ENCODE measurements around the gene SMIM24.
"Not testable (repeated sequence)": the region's sequence is repeated elsewhere in the genome, so short reads cannot be mapped to it uniquely, and the experiment has no call there.

The SMIM24 gene

DNA sequence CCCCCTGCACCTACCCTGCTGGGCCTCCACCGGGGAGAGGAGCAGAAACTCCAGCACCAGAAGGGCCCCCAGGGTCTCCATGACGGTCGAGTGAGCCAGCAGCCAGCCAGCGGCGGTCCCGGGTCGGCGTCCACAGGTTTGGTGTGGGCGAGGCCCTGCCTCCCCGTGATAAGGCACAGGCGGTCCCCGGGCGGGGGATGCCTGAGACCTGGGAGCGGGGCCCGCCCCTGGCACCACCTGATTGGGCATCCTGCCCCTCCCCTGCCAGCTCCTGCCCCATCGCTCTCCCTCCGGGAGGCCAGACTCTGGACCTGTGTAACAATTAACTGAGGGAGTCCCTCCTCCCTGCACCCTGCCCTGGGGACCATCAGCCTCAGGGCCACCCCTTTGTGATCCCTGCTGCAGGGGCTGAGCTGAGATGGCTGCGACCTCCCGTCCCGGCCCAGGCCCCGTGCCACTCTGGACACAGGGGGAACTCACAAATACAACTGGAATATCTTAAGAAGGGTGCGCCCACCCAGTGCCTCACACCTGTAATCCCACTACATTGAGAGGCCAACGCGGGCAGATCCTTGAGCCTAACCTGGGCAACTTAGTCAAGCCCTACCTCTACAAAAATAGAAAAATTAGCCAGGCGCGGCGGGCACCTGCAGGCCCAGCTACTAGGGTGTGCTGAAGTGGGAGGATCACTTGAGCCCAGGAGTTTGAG, at the start of gene SMIM24:
TSS of gene SMIM24 (minus strand) at position 143 of the 709 bp plus-strand sequence. CDS start at position 81, 62 bp downstream.
- no peak for DNase-seq

DNA sequence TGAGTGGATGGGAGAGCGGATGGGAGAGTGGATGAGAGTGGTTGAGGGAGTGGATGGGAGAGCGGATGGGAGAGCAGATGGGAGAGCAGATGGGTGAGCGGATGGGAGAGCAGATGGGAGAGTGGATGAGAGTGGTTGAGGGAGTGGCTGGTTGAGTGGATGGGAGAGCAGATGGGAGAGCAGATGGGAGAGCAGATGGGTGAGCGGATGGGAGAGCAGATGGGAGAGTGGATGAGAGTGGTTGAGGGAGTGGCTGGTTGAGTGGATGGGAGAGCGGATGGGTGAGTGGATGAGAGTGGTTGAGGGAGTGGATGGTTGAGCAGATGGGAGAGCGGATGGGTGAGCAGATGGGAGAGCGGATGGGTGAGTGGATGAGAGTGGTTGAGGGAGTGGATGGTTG, 49.0 kb upstream of the SMIM24 start:
- DNase-seq = not testable (repeated sequence)

DNA sequence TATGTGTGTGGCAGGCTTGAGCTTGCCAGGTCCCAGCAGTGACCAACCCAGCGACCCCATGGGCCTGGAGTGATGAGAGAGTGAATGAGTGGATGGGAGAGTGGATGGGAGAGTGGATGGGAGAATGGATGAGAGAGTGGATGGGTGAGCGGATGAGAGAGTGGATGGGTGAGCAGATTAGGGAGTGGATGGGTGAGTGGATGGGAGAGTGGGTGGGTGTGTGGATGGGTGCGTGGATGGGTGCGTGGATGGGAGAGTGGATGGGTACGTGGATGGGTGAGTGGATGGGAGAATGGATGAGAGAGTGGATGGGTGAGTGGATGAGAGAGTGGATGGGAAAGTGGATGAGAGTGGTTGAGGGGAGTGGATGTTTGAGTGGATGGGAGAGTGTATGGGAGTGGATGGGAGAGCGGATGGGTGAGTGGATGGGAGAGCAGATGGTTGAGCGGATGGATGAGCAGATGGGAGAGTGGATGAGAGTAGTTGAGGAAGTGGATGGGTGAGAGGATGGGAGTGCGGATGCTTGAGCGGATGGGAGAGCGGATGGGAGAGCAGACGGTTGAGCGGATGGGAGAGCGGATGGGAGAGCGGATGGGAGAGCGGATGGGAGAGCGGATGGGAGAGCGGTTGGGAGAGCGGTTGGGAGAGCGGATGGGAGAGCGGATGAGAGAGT, 48.4 kb upstream of the SMIM24 start:
- DNase-seq = no peak

DNA sequence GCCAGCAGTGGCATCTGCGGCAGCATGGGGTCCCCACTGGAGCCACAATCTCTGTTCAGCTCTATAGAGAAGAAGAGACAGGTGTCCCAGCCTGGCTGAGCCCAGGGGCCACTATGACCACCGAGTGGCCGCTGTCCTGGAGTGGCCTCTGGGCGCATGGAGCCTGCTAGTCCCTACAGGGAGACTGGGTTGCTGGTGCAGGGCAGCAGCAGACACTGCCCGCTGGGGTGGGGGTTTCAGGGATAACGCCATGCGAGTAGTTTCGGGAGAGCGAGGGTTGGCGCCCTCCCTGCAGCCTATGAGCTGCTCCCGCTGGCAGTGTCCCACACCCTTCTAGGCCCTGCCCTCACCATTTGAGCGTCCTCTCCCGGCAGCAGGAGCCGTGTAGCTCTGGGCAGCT, 47.8 kb upstream of the SMIM24 start:
- DNase-seq = no peak

DNA sequence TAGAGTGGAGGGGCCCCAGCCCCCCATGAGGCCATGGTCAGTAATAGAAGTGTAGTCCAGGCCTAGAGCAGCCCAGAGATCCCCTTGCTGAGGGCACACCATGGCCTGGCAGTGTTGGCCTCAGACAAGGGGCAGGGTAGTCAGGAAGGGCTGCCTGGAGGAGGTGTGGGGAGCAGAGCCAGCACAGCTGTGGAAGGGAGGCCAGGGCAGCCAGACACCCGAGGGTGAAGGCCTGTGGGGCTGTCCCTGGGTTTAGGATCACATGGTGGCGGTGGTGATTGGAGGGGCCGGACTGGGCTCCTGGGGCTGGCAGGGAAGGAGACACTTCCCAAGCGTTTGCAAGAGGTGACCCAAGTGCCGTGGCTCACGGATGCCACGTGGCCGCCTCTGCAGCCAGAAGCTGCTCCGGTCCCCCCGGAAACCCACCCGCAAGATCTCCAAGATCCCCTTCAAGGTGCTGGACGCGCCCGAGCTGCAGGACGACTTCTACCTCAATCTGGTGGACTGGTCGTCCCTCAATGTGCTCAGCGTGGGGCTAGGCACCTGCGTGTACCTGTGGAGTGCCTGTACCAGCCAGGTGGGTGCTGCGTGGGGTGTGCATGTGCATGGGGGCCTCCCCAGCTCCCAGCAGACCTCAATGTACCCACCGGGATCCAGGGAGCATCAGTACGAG, 47.0 kb upstream of the SMIM24 start:
- DNase-seq = no peak

DNA sequence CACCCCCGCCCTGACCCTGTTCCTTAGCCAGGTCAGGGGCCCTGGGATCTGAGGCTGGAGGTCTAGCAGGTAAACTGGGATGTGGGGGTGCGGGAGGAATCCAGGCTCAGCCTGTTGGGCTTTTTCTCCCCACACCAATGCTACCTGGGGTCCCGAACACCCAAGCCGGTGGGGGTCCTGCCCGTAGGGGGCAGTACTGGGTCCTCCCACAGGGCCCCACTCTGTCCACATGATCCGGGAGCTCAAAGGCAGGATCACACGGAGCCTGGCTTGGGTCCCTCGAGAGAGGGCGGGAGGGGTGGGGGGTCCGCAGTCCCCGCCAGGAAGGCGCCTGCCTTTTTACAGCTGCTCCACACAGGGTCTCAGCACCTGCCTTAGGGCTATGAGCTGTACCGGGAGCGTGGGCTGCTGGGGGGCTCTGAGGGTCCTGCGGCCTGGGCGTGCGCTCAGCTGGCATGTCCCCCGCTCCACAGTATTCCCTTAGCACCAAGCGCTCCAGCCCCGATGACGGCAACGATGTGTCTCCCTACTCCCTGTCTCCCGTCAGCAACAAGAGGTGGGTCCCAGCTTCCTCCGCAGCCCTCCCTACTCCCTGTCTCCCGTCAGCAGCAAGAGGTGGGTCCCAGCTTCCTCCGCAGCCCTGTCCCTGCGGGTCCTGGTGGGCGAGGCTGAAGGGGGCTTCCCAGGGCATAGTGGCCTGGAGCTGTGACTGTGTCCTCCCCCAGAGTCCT, 46.3 kb upstream of the SMIM24 start:
- no peak for DNase-seq

DNA sequence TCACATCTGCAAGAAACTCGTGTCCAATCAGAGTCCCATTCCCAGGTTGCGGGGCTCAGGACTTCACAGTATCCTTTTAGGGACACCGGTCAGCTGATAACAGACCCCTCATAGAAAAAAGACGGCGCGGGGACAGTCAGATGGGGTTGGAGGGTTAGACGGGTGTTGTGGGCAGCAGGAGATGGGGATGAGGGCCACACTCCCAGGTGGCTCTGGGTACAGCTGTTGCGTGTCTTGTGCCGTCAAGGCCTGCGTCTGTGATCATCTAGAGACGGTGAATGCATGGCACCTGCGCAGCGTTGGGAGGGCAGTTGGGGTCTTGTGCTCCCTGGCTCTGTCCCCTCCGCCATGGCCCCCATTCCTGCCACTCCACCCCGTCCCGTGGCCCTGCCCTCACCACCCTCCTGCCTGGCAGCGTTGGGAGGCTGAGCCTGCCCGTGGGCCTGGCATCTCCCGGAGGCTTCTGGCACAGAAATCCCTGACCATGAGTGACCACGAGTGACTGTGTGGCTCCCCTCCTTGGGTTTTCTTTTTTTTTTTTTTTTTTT, 44.7 kb upstream of the SMIM24 start:
- no peak for DNase-seq

DNA sequence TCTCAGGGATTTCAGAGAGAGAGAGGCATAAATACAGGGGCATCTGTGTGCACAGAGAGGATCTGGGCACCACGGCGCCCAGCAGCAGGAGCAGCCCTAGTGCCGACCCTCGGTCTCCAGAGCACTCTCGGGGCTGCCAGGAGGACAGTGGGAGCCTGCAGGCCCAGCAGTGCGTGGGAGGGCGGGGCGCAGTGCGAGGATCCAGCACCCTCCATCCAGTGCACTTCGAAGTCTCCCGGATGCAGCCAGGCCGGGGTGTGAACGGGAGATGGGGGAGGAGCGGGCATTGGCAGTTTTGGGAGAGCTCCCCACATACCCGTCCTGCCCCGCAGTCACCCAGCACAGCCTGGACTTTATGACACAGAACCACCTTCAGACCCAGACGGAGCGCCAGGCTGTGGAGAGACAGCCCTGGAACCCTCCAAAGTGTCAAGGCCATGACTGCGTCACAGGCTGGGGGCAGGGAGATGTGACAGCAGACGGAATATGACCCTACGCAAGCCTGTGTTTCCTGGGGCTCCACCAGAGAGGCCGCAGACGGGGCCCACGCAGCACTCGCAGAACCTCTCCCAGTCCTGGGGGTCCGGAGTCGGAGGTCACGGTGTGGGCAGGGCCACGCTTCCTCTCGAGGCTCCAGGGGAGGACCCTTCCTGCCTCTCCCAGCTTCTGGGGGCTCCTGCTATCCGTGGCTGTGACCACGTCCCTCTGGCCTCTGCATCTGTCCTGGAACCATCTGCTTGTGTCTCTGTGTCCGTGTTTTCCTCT, 43.9 kb upstream of the SMIM24 start:
- no peak for DNase-seq

DNA sequence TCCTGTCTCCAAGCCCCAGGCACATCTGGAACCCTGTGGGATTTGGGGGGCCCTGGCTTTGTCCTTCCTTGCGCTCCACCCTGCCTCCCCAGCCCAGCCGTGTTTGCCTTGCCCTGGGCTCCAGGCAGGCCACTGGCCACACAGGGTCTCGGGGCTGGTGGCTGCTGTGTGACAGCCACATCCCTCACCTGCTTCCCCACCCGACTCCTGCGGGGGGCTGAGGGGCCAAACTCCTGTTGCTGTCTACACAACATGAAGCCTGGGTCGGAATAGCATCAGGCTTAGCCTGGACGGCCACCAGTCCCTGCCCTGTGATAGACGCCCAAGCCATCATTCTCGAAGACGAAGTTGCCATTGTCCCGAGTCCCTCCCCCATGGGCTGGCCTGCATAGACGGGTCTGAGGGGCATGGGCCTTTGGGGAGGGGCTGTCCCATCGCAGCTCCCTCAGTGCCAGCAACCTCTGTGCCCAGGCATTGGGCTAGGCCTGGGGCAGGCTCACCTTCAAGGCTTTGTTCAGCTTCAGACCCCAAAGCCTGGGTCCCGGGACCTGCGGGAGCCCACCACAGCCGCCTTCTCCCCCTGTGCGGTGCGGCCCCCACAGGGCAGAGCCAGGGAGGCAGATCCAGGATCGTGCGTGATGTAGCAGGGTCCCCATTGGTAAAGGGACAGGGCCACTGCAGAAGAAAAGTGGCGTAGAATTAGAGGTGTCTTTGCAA, 43.2 kb upstream of the SMIM24 start:
- DNase-seq = no peak

DNA sequence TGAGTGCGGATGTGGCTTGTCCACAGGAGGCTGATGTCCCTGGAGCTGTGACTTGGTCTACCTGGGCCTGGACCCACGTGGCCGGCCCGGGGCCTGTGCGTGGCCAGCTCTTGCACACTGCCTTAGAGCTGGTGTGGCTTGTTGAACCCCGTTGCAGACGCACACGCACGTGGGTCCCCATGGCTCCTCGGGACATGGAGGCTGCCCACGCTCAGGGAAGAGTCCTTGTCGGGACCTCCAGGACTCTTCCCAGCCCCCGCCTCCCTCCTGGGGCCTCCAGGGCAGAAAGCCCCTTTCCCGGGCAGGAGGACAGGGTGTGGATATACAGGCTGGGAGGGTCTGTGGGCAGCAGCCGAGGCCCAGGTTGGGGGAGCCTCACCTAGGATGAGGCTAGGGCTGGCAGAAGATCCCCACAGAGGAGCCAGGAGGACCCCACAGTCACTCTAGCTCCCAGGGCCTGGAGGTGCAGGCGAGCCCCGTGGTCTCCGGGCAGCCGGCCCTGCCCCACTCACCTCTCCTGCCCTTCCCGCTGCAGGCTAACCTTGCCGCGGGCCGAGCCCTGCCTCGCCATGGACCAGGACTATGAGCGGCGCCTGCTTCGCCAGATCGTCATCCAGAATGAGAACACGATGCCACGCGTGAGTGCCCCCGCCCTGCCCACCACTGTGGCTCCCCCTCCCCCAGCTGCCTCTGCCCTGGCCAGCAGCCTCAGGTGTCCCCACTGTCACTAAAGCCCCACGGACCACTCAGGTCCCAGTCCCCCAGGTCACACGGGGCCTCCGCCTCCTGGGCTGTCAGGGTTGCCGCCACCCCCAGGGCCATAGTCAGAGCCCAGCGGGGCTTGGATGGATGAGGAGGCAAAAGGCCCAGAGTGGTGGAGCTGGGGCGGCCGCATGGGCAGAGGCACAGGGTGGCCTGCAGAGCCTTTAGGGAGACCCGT, 42.4 kb upstream of the SMIM24 start:
- DNase-seq = no peak

DNA sequence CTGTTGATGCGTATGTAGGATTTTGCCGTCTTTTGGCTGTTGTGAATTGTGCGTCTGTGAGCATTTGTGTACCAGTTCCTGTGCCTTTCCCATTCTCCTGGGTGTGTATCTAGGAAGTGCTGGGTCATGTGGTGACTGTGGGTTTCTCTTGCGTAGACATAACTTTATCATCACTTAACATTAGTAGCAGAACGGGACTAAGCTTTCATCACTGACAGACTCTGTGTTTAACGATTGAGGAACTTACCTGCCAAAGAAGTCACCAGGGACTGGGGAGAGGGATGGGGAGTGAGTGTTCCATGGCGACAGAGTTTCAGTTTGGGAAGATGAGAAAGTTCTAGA, 40.8 kb upstream of the SMIM24 start:
- DNase-seq = no peak

DNA sequence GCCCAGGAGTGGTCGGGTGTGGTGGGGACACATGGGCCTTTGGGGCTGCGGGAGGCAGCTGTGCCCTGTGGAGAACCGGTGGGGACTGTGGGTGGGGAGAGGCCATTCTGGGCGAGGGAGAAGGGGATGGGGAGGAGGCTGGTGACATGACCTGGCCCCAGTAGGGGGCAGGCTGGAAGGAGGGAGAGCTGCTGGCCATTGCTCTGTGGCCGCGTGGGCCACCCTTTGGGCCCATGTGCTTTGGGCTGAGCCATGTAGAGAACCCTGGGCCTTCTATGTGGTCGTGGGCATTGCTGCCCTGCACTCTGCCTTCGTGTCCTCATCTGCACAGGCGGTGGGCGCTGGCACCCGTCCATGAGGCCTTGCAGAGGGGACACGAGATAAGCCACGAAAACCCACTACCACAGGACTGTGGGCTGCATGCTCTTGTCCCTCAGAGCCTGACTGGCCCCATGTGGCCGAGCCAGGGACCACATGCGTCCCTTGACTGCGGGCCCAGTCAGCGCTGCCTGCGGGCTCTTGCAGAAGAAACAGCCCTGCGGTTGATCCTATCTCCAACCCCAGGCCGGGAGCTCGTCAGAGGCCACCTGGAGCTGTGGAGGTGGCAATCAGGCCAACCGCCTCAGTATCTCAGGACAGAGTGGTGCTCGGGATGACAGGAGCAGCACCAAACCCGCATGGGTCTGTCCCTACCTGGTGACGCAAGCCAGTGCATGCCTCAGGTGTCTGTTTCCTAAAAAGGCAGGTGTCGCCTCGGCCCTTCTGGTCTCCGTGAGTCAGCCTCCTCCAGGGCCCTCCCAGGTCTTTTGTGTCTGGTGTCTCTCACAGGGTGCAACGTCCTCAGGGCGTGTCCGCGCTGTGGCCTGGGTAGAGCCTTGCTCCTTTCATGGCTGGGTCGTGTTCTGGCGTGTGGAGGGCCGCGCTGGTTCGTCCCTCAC, 40.1 kb upstream of the SMIM24 start:
- DNase-seq = no peak

DNA sequence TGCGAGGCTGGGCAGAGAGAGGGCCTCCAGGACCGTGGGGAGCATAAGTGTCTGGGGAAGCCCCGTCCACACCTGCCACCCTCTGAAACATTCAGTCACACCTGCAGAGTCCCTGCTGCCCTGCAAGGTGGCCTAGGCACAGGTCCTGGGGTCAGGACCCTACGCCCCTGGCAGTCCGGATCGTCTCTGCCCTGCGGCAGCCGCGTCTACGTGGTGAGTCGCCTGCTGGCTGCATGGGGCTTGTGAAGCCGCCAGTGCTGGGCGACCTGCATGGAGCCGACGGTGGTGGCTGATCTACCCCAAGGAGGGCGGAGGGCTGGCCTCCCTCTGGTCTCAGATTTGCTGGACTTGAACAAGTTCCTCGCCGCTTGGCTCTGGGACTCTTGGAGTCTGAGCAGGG, 38.8 kb upstream of the SMIM24 start:
- DNase-seq = no peak

DNA sequence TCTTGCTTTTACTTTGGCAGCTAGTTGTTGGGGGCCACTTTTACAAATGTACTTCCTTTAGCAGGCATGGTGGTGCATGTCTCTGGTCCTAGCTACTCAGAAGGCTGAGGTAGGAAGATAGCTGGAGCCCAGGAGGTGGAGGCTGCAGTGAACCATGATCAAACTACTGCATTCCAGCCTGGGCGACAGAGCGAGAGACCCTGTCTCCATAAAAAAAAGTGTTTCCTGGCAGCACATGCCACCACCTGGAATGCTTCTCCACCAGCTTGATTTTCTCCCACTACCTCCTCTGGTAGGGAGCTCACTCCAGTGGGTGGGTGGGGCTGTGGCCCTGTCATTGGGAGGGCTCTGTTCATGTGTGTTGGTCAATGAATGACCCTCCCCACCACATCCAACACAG, 38.3 kb upstream of the SMIM24 start:
- DNase-seq = no peak

DNA sequence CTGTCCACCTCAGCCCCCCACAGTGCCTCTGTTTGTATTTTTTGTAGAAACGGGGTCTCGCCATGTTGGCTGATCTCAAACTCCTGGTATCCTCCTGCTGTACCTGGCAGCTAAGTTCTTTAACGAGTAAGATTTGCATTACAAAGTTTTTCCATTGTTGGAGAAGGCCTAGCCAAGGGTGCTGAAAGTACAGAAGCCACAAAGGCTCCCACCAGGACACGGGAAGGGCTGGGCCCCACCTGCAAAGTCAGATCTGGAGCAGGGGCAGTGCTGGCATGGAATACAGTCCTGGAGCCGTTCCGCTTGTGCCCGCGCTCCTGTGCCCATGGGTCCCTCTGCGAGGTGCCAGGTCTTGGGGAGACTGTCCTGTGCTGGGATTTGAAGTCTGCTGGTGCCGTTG, 37.9 kb upstream of the SMIM24 start:
- DNase-seq = no peak

DNA sequence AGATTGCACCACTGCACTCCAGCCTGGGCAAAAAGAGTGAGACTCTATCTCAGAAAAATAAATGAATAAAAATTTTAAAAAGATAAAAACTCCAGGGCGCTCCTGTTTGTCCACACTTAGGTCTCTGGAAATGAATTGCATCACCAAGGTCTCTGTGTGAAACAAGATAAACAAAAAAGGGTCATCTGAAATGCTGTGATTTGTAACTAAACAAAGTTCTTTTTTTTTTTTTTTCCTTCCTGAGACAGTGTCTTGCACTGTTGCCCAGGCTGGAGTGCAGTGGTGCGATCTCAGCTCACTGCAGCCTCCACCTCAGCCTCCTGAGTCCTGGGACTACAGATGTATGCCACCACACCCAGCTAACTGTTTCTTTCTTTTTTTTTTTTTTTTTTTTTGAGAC, 37.3 kb upstream of the SMIM24 start:
- no peak for DNase-seq

DNA sequence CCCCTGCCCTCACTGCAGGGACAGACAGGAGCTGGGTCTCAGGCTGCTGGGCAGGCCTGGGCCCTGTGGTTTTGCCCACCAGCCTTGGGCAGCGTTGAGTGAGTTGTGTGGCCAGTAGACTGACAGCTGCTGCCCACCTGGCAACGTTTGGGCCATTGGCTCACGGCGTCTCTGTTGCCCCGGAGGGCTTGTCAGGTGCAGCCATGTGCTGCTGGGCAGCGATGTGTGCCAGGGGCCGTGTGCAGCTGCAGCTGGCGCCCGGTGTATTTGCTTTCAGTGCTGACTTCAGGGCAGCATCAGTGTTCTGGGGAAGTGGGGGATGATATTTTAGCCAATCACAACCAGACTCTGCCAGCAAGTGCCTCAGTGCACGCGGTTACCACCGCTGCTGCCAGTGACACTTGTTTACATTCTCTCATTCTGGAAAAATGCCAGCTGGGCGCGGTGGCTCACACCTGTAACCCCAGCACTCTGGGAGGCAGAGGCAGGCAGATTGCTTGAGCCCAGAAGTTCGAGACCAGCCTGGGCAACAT, 36.4 kb upstream of the SMIM24 start:
- peak in 8 of 58 donors; percentile 8 to 51 (median 23) for DNase-seq

Measured in anterior cingulate cortex (tissue), 58 donors.